Limb (tissue), 2 donors: ENCODE data around the gene RGS7BP.

Experiments used
- DNase-seq, 2 donors: peaks; one replicate each; pipeline ENCODE4 v3.0.0-alpha.2; 2016; ENCODE audit errors: extremely low spot score in 2 of 2

The RGS7BP gene

DNA sequence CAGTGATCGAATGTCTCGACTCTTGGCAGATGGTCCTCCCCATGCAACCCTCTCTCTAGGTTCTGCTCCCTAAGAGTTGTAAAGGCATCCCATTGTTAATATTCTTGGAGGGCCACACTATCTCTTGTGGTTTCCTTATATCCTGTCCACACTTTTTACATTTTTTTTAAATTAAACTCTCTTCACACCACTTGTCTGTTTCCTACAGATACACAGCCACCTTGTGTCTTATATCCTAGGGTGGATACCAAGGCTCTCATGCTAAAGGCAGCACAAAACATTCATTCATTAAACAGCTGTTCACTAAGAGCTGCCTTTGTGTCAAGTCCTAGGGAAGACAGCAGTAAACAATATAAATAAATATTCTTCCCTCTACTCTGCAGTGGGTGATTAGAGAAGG is 124.0 kb downstream of the RGS7BP start:
- no peak for DNase-seq

DNA sequence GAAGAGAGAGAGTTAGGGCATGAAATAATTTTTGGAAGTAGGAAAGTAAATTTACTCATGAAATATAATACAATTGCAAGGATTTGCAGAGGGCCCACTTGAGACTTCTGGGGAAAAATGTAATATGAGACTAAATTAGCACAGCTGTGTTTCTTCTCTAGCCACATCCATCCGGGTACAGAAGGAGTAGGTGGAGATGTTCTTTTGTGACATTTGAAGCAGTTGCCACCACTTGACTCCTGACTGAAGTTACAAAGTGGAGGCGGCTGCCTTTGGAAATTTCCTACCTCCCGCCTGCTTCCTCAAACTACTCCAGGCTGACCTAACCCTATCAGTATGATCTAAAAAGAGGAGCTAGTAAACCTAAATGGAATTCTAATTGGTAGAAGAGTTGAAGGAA is 126.4 kb downstream of the RGS7BP start:
- DNase-seq, result peak in 1 of 2 donors; percentile 32

DNA sequence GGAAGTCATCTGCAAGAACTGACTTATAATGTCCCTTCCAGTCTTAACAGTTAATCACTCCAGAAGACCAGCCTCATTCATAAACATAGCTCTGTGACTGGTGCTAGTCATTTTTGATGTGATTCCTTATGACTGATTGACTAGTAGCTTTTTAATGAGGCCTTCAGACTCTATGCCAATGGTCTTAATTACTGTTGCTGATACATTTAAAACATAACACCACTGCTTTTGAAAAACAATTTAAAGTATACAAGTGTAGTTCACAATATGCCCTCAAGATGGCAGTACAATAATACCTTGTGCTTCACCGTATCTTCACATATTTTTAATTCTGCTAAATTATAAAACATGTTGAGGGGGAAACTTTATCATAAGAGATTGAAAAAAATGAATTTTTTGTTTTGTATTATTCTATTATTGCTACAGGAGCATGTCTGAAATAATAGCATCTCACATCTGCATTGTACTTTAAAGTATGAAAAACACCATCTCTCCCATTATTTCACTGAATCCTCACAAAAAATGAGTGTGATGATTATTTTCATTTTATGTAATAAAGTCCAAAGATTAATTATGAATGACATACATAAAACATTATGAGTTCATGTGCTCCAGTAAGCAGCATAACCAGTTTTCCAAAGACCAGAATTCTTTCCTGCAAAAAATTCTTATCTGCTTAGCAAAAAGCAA is 129.3 kb downstream of the RGS7BP start:
- peak in 1 of 2 donors; percentile 46 for DNase-seq

DNA sequence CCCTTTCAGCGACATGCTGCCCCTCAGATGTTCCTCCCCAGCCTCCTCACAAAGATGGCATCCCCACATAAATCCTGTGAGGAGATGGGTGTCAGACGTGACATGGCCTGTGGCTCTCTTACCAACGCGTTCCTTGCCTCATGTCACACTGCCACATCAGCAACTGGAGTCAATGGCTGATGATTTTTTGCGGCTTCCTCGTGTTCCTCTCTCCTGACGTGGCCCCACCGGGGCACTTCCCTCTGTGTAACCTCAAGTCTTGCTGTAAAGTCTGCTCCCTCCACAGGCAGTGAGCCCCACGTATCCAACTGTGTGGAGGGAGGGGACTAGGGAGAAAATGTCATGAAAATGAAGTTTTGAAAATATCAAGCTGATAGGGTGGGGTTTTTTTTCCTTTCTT is 131.3 kb downstream of the RGS7BP start:
- no peak for DNase-seq

DNA sequence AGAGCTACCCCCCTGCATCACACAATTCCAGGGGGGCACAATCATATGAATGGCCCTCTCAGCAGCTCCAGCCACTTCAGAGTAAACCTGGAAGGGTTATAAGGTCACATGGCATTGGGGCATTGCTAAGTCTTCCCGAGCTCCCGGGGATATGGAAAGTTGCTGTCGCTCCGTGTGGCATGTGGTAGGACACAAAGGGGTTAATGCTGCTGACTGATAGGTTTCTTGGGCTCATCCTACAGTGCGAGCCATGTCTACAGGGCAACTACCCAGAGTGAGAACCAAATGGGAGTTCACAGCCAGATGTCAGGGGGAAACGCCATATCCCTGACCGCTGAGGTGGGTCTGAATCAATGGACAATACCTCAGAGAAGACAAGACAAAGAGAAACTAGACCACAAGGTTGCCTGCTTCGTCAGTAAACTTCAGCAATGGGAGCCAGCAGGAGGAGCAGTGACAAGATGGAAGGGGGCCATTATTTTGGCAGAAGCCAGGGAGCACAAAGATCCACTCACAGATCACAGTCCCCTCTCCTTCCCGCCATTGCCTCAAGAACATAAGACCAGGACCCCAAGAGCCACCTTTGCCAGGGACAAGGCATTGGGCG is 132.1 kb downstream of the RGS7BP start:
- DNase-seq, result no peak

DNA sequence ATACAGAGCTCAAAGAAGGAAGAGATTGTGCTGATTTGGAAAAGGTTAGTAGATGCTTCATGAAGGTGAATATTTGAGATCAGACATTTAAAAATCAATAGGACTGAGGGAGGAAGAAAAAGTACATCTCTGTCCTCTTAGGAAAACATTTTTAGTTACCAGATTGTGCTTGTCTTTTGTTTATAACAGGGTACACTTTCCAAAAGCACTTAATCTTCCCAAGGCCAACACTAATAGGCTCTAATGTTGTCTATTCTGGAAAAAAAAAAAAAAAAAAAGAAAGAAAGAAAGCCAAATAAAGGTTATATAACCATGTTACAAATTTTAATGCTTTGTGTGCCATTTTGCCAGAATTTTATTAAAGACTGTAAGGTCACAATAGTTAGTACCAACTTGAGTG is 139.0 kb downstream of the RGS7BP start:
- no peak for DNase-seq

DNA sequence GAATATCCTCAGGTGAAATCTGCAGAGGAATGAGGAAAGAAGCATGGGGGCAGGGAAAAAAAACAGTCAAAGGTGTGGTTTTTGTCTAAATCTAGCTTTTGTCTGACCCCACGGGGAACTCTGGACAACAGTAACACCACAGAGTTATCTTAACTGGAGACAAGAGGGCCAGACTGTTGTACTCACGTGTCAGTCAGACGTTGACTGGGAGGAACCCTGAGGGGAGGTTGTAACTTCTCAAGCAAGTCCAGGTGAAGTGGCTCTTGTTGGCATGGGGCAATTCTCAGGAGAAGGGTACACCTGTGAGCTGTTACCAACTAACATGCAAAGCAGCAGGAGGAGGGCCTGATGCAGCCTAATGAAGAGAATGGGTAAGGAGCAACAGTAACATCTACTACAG is 140.4 kb downstream of the RGS7BP start:
- no peak for DNase-seq

DNA sequence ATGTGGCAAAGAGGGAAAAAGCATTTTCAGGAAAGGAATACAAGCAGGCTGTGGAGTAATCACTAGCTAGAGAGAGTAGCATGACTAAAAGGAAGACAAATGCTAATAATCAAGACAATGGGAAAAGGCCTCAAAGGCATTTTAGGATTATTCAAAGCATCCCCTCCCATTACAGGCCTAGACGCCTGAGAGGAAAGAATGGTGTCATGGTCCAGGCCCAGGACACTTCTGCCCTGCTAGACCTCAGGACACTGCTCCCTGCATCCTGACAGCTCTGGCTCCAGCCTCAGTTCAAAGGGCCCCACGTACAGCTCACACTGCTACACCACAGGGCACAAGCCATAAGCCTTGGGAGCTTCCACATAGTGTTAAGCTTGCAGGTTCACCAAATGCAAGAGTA is 143.7 kb downstream of the RGS7BP start:
- DNase-seq, result no peak

DNA sequence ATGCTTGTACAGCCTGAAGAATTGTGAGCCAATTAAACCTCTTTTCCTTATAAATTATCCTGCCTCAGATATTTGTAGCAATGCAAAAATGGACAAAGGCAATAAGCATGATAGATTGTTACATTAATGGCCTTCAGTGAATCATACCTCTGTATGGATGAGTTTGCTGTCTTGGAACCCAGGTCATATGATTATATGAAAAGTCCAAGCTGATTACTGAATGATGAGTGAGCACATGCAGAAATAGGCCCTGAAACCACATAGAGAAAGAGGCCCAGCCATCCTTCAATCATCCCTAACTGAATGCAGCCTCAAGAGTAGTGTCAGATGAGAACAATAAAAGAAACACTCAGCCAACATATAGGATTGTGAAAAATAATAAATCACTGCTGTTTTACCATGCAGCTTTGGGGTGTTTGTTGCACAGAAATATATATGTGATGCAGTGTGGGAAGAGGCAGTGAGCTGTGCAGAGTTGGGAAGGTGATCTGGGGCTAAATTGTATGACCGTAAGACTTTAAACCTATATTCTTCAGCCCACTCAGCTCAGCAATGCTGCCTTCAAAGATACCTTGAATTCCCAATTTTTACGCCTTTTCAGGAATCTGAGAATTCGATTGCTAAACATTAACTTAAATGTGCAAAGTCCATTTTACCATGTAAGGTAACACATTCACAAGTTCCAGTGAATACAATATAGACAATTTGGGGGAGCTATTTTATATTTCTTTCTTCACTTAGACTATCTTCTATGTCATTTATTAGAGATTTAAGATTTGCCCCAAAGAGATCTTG is 148.1 kb downstream of the RGS7BP start:
- no peak for DNase-seq

DNA sequence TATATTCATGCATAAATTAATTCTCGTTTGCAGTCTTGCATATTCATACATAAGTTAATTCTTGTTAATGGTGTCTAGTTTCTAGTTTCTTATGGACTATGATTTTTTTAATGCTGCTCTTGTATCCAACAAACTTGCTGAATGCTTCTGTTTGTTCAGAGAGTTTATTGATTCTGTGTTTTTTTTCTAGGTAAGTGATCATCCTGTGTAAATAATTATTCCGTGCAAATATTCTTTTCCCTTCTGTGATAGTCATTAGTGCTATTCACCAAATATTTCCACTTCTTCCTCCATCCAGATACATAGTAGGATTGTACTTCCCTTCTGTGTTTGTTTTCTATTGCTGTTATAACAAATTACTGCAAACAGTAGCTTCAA is 148.7 kb downstream of the RGS7BP start:
- DNase-seq, result no peak

DNA sequence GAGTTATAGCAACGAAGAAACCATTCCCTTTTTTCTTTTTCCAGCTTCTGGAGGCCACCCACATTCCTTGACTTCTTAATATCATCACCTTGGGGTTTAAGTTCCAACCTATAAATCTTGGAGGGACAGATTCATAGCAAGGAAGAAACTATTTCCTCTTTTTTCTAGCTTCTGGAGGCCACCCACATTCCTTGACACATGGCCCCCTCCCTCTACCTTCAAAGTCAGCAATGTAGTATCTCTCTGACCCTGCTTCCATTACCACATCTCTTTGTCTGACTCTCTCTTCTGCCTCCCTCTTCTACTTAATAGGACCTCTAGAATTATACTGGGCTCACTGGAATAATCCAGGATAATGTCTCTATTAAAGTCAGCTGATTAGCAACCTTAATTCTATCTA is 149.8 kb downstream of the RGS7BP start:
- no peak for DNase-seq

DNA sequence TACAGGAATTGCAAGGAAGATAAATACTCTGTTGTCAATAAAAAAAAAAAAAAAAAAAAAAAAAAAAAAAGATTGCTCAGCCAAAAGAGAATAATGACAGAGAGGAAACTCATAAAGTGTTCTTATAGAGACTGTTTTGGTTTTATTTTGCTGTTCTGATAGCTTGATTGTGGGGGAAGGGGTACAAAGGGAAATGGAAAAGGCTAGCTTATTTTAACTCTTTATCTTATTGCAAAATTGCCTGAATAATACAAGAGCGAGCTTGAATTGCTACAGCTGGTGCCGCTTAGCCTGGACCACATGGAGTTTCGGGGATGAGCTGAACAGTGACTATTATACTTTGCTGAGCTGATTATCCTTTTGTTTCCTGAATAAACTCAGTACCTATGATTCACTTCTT is 153.5 kb downstream of the RGS7BP start:
- DNase-seq, result no peak
